ENCODE results near the gene GATD1.

GRCh38 chr11:746289-747157 lies 30.8 kb downstream of the GATD1 start:
- TF ChIP-seq CTCF (IDR thresholded peaks at IDR 0.05 in 2 of 3, conservative IDR thresholded peaks at IDR 0.05 in 1 of 3; ENCODE audit: control insufficient read depth in 2 of 3, extremely low read depth in 1 of 3, insufficient read depth in 1 of 3, low read depth in 3 of 3, low read length in 3 of 3) (no peak), POLR2AphosphoS2 (IDR thresholded peaks at IDR 0.05; ENCODE audit: low read depth, low read length) (no peak), SUZ12 (IDR thresholded peaks at IDR 0.05; ENCODE audit: unreplicated experiment) (no peak), CHD4 (IDR thresholded peaks at IDR 0.05) (no peak), CEBPB (IDR thresholded peaks at IDR 0.05; ENCODE audit: borderline replicate concordance in 1 of 2, low read depth in 2 of 2, low read length in 2 of 2) (no peak), ATF3 (IDR thresholded peaks at IDR 0.05; ENCODE audit: borderline replicate concordance, extremely low read depth, low read depth, low read length) (no peak), POLR2A (IDR thresholded peaks at IDR 0.05; ENCODE audit: low read depth, low read length) (no peak), SMC3 (IDR thresholded peaks at IDR 0.05; ENCODE audit: borderline replicate concordance, low read length) (no peak), NFYB (IDR thresholded peaks at IDR 0.05; ENCODE audit: insufficient read depth, low read depth, low read length) (no peak), BHLHE40 (IDR thresholded peaks at IDR 0.05; ENCODE audit: borderline replicate concordance in 1 of 2, low read depth in 2 of 2, low read length in 1 of 2) (no peak)
- TF ChIP-seq, protein P1, sequence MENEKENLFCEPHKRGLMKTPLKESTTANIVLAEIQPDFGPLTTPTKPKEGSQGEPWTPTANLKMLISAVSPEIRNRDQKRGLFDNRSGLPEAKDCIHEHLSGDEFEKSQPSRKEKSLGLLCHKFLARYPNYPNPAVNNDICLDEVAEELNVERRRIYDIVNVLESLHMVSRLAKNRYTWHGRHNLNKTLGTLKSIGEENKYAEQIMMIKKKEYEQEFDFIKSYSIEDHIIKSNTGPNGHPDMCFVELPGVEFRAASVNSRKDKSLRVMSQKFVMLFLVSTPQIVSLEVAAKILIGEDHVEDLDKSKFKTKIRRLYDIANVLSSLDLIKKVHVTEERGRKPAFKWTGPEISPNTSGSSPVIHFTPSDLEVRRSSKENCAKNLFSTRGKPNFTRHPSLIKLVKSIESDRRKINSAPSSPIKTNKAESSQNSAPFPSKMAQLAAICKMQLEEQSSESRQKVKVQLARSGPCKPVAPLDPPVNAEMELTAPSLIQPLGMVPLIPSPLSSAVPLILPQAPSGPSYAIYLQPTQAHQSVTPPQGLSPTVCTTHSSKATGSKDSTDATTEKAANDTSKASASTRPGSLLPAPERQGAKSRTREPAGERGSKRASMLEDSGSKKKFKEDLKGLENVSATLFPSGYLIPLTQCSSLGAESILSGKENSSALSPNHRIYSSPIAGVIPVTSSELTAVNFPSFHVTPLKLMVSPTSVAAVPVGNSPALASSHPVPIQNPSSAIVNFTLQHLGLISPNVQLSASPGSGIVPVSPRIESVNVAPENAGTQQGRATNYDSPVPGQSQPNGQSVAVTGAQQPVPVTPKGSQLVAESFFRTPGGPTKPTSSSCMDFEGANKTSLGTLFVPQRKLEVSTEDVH (IDR thresholded peaks at IDR 0.05; ENCODE audit: low read depth, partially characterized antibody) = no peak

All from GM12878 (cell line).